Activated naive CD4-positive, alpha-beta T cell treated with anti-CD3 and anti-CD28 coated beads, Interleukin-2, amount 50 U/mL, for 24 hours (primary cell): ENCODE data around the gene DDX28.
"Not testable (repeated sequence)": the region's sequence is repeated elsewhere in the genome, so short reads cannot be mapped to it uniquely, and the experiment has no call there.

Experiments used
- H3K27ac Mint-ChIP-seq: one replicate; pipeline ENCODE4 v1.8.0; 2021; ENCODE audit warnings: mild to moderate bottlenecking, mixed read lengths
- H3K27me3 Mint-ChIP-seq: one replicate; pipeline ENCODE4 v1.8.0; 2021; ENCODE audit warnings: mixed read lengths
- H3K36me3 Mint-ChIP-seq: one replicate; pipeline ENCODE4 v1.8.0; 2021; ENCODE audit warnings: mixed read lengths
- H3K4me1 Mint-ChIP-seq: one replicate; pipeline ENCODE4 v1.8.0; 2021; ENCODE audit warnings: mixed read lengths
- H3K4me3 Mint-ChIP-seq: one replicate; pipeline ENCODE4 v1.8.0; 2021; ENCODE audit warnings: mild to moderate bottlenecking, mixed read lengths
- H3K9me3 Mint-ChIP-seq: one replicate; pipeline ENCODE4 v1.8.0; 2021; ENCODE audit warnings: mixed read lengths

DDX28 gene

GRCh38 chr16:68055395-68055794 lies 32.4 kb upstream of the DDX28 start:
- H3K36me3 Mint-ChIP-seq: peaks cover 19% of the 10 kb centered on the region
- no peaks in the 10 kb centered on the region for H3K9me3 Mint-ChIP-seq
- H3K27ac Mint-ChIP-seq: no peak overlapping the region

GRCh38 chr16:68049449-68049848 lies 26.4 kb upstream of the DDX28 start:
- no peak overlapping the region for H3K4me3 Mint-ChIP-seq
- no peaks in the 10 kb centered on the region for H3K9me3 Mint-ChIP-seq
- H3K27me3 Mint-ChIP-seq: no peaks in the 10 kb centered on the region
- H3K27ac Mint-ChIP-seq: no peak overlapping the region
- peaks cover 10% of the 10 kb centered on the region for H3K4me1 Mint-ChIP-seq
- H3K36me3 Mint-ChIP-seq: peaks cover 12% of the 10 kb centered on the region

More at GRCh38 chr16:68055395-68055794, 32.4 kb upstream of the DDX28 start:
- Mint-ChIP-seq H3K27me3 (no peaks in the 10 kb centered on the region), H3K4me3 (no peak overlapping the region), H3K4me1 (peaks cover 17% of the 10 kb centered on the region)

GRCh38 chr16:68047987-68048386 lies 25.0 kb upstream of the DDX28 start:
- Mint-ChIP-seq H3K4me1 (peaks cover 10% of the 10 kb centered on the region), H3K9me3 (no peaks in the 10 kb centered on the region), H3K27me3 (no peaks in the 10 kb centered on the region), H3K36me3 (peaks cover 7% of the 10 kb centered on the region), H3K4me3 (no peak overlapping the region), H3K27ac (no peak overlapping the region)

GRCh38 chr16:68046106-68046505 lies 23.1 kb upstream of the DDX28 start:
- H3K9me3 Mint-ChIP-seq: no peaks in the 10 kb centered on the region
- no peak overlapping the region for H3K4me3 Mint-ChIP-seq
- H3K27me3 Mint-ChIP-seq: no peaks in the 10 kb centered on the region
- H3K27ac Mint-ChIP-seq: peak overlapping the region; percentile 32
- peaks cover 10% of the 10 kb centered on the region for H3K4me1 Mint-ChIP-seq
- H3K36me3 Mint-ChIP-seq: peaks cover 7% of the 10 kb centered on the region

GRCh38 chr16:68041783-68042182 lies 18.8 kb upstream of the DDX28 start:
- Mint-ChIP-seq H3K4me3 (no peak overlapping the region), H3K36me3 (peaks cover 10% of the 10 kb centered on the region), H3K27ac (no peak overlapping the region), H3K9me3 (no peaks in the 10 kb centered on the region), H3K27me3 (no peaks in the 10 kb centered on the region), H3K4me1 (peaks cover 20% of the 10 kb centered on the region)

- Mint-ChIP-seq H3K27me3 (no peaks in the 10 kb centered on the region), H3K9me3 (no peaks in the 10 kb centered on the region), H3K4me3 (no peak overlapping the region), H3K4me1 (peaks cover 13% of the 10 kb centered on the region), H3K27ac (no peak overlapping the region), H3K36me3 (peaks cover 12% of the 10 kb centered on the region)
Measured at GRCh38 chr16:68040506-68041288, 17.7 kb upstream of the DDX28 start.

GRCh38 chr16:68037841-68038597 lies 15.0 kb upstream of the DDX28 start:
- Mint-ChIP-seq H3K27ac (no peak overlapping the region), H3K4me3 (no peak overlapping the region), H3K27me3 (no peaks in the 10 kb centered on the region), H3K9me3 (no peaks in the 10 kb centered on the region), H3K4me1 (peaks cover 13% of the 10 kb centered on the region), H3K36me3 (peaks cover 14% of the 10 kb centered on the region)

- H3K27me3 Mint-ChIP-seq: no peaks in the 10 kb centered on the region
- H3K27ac Mint-ChIP-seq: no peak overlapping the region
- H3K4me3 Mint-ChIP-seq: no peak overlapping the region
- peaks cover 11% of the 10 kb centered on the region for H3K36me3 Mint-ChIP-seq
- H3K4me1 Mint-ChIP-seq: peaks cover 18% of the 10 kb centered on the region
- no peaks in the 10 kb centered on the region for H3K9me3 Mint-ChIP-seq
Measured at GRCh38 chr16:68035227-68035626, 12.2 kb upstream of the DDX28 start.

- H3K4me1 Mint-ChIP-seq: peaks cover 9% of the 10 kb centered on the region
- H3K9me3 Mint-ChIP-seq: no peaks in the 10 kb centered on the region
- H3K4me3 Mint-ChIP-seq: no peak overlapping the region
- no peak overlapping the region for H3K27ac Mint-ChIP-seq
- peaks cover 7% of the 10 kb centered on the region for H3K36me3 Mint-ChIP-seq
- no peaks in the 10 kb centered on the region for H3K27me3 Mint-ChIP-seq
Measured at GRCh38 chr16:68033101-68033500, 10.1 kb upstream of the DDX28 start.

- H3K4me1 Mint-ChIP-seq: peaks cover 14% of the 10 kb centered on the region
- H3K9me3 Mint-ChIP-seq: no peaks in the 10 kb centered on the region
- peaks cover 11% of the 10 kb centered on the region for H3K36me3 Mint-ChIP-seq
- no peak overlapping the region for H3K4me3 Mint-ChIP-seq
- H3K27ac Mint-ChIP-seq: no peak overlapping the region
- H3K27me3 Mint-ChIP-seq: no peaks in the 10 kb centered on the region
Measured at GRCh38 chr16:68031951-68032350, 8.9 kb upstream of the DDX28 start.

GRCh38 chr16:68030108-68030507 lies 7.1 kb upstream of the DDX28 start:
- not testable (repeated sequence) for H3K27ac Mint-ChIP-seq, H3K4me3 Mint-ChIP-seq, H3K27me3 Mint-ChIP-seq, H3K9me3 Mint-ChIP-seq, H3K36me3 Mint-ChIP-seq
- H3K4me1 Mint-ChIP-seq: peaks cover 14% of the 10 kb centered on the region

- H3K4me3 Mint-ChIP-seq: no peak overlapping the region
- peaks cover 7% of the 10 kb centered on the region for H3K36me3 Mint-ChIP-seq
- H3K27ac Mint-ChIP-seq: no peak overlapping the region
- no peaks in the 10 kb centered on the region for H3K27me3 Mint-ChIP-seq
- no peaks in the 10 kb centered on the region for H3K9me3 Mint-ChIP-seq
- peaks cover 18% of the 10 kb centered on the region for H3K4me1 Mint-ChIP-seq
Measured at GRCh38 chr16:68028996-68029395, 6.0 kb upstream of the DDX28 start.

GRCh38 chr16:68022278-68022727 lies 729 bp downstream of the DDX28 start:
- Mint-ChIP-seq H3K27ac (peak overlapping the region; percentile 100), H3K27me3 (no peaks in the 10 kb centered on the region), H3K4me1 (peaks cover 27% of the 10 kb centered on the region), H3K4me3 (peak overlapping the region; percentile 100), H3K9me3 (no peaks in the 10 kb centered on the region), H3K36me3 (peaks cover 5% of the 10 kb centered on the region)

GRCh38 chr16:68021490-68021889 lies 1.5 kb downstream of the DDX28 start:
- Mint-ChIP-seq H3K27me3 (no peaks in the 10 kb centered on the region), H3K9me3 (no peaks in the 10 kb centered on the region), H3K4me3 (peak overlapping the region; percentile 100), H3K4me1 (peaks cover 27% of the 10 kb centered on the region), H3K36me3 (peaks cover 5% of the 10 kb centered on the region), H3K27ac (peak overlapping the region; percentile 100)

- Mint-ChIP-seq H3K9me3 (no peaks in the 10 kb centered on the region), H3K4me3 (no peak overlapping the region), H3K36me3 (peaks cover 4% of the 10 kb centered on the region), H3K27ac (no peak overlapping the region), H3K4me1 (peaks cover 25% of the 10 kb centered on the region), H3K27me3 (no peaks in the 10 kb centered on the region)
Measured at GRCh38 chr16:68019167-68019680, 3.8 kb downstream of the DDX28 start.

GRCh38 chr16:68015681-68016080 lies 7.4 kb downstream of the DDX28 start, which contains the start of gene DPEP2NB:
Gene DPEP2NB, minus strand, starts transcription at chr16:68015911. Its CDS starts 141 bp downstream, at chr16:68015770.
- H3K4me1 Mint-ChIP-seq: peaks cover 15% of the 10 kb centered on the region
- no peaks in the 10 kb centered on the region for H3K36me3 Mint-ChIP-seq
- no peaks in the 10 kb centered on the region for H3K9me3 Mint-ChIP-seq
- H3K27me3 Mint-ChIP-seq: no peaks in the 10 kb centered on the region
- no peak within 1 kb of the TSS for H3K4me3 Mint-ChIP-seq
- H3K27ac Mint-ChIP-seq: no peak within 1 kb of the TSS
